GM21529 (cell line): Measurements from ENCODE around the gene IRX4.

Source experiments
- ATAC-seq: cut with Tn5 transposase; IDR thresholded peaks from one replicate; pipeline ENCODE4 v1.9.1; 2021; ENCODE audit not compliant: unreplicated experiment

Gene IRX4

GRCh38 chr5:1892685-1893445, 10.1 kb upstream of the IRX4 start:
- ATAC-seq: no peak

GRCh38 chr5:1892211-1892610, 9.5 kb upstream of the IRX4 start:
- no peak for ATAC-seq

- no peak for ATAC-seq
Measured at GRCh38 chr5:1891391-1891790, 8.7 kb upstream of the IRX4 start.

GRCh38 chr5:1890296-1890695, 7.6 kb upstream of the IRX4 start:
- no peak for ATAC-seq

GRCh38 chr5:1889321-1890065, 6.8 kb upstream of the IRX4 start:
- ATAC-seq: no peak

GRCh38 chr5:1888541-1889251, 6.0 kb upstream of the IRX4 start:
- no peak for ATAC-seq

GRCh38 chr5:1887588-1888360, 5.0 kb upstream of the IRX4 start:
- ATAC-seq: no peak

- no peak for ATAC-seq
Measured at GRCh38 chr5:1886846-1887587, 4.3 kb upstream of the IRX4 start.

- ATAC-seq: no peak
Measured at GRCh38 chr5:1885868-1886845, 3.4 kb upstream of the IRX4 start.

- no peak for ATAC-seq
Measured at GRCh38 chr5:1885404-1885755, 2.7 kb upstream of the IRX4 start.

GRCh38 chr5:1884678-1885403, 2.1 kb upstream of the IRX4 start:
- no peak for ATAC-seq

GRCh38 chr5:1883925-1884677, 1.4 kb upstream of the IRX4 start:
- no peak for ATAC-seq

GRCh38 chr5:1883120-1883924, 597 bp upstream of the IRX4 start:
- no peak for ATAC-seq

- ATAC-seq: no peak
Measured at GRCh38 chr5:1881731-1882336, 891 bp downstream of the IRX4 start.

GRCh38 chr5:1881098-1881572, 1.6 kb downstream of the IRX4 start:
- no peak for ATAC-seq

GRCh38 chr5:1880377-1881025, 2.2 kb downstream of the IRX4 start:
- ATAC-seq: no peak
